ENCODE measurements around the gene RPL36AL. TPM values are rescaled to one million over a fixed set of nuclear protein-coding genes. Genes with fewer than 3 reads are reported as not detected.
A peak's percentile ranks its signal among the peaks of the same experiment; 100 is the strongest.

RPL36AL gene
- 129 TPM for total RNA-seq

DNA sequence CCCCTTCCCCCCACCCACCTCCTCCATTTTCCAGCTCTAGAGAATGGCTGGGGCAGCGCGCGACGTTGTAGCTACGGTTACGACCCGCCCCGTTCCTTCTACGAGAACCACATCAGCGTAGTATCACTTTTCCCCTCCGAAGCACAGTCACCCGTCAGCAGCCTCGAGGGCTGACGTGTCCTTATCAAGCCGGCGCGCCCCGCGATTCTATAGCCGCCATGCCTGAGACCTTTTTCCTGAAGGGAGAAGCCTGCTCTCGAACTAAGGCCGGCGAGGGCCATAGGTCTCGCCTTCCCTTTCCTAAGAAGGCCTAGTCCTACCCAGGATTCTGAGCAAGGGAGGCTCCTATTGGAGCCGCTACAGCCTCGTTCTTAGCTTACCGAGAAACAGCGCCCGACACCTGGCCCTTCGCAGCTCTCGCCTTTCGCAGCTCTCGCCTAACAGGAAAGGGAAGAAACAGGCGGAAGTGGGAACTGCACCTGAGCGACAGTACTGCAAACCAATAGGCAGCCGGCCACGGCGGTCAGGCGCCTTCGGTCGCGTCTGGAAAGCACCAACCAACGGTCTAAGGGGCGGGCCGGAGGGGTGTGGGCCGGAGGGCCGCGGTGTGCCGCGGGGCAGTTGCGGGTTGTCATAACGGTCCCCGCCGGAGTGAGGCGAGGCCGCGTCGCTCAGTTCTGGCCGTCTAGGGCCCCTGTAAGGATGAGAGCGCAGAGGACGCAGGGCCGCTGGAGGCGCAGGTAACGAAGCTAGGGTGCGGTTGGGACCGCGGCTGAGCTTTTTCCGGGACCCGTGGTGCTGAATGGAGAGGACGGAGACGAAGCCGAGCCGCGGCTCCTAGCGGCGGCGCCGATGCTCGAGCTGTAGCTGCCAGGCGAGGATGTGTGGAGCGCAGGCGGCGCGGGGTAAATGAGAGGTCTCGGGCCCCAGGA lies at the start of gene RPL36AL, which contains the start of gene MGAT2:
Gene RPL36AL, minus strand, starts transcription at position 445 of the 932 bp plus-strand sequence. CDS start 1,522 bp downstream, outside the sequence.
Gene MGAT2, plus strand, starts transcription at position 618 of the 932 bp plus-strand sequence. CDS start 470 bp downstream, outside the sequence.
- peak; percentile 98 for ATAC-seq

DNA sequence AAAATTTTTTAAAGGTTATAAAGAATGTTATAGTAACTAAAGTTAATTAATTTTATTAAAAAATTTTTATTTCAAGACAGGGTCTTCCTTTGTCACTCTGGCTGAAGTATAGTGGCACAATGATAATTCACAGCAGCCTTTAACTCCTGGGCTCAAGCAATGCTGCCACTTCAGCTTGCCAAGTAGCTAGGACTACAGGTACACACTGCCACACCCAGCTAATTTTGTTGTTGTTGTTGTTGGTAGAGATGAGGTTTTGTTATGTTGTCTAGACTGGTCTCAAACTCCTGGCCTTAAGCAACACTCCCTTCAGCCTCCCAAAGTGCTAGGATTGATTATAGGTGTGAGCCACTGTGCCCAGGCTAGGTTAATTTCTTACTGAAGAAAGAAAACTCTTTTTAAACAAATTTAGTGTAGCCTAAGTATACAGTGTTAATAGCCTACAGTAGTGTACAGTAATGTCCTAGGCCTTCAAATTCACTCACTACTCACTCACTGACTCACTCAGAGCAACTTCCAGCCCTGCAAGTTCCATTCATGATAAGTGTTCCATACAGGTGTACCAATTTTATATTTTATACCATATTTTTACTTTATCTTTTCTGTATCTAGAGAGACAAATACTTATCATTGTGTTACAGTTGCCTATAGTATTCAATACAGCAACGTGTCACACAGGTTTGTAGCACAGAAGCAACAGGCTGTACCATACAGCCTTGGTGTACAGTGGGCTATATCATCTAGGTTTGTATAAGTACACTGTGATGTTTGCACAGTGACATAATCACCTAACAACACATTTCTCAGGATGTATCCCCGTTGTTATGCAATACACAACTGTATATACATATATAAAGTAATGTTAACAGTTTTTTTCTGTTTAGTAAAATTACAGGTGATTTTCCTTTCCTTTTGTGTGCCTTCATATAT lies 39.4 kb upstream of the RPL36AL start:
- ATAC-seq, result peak; percentile 63

DNA sequence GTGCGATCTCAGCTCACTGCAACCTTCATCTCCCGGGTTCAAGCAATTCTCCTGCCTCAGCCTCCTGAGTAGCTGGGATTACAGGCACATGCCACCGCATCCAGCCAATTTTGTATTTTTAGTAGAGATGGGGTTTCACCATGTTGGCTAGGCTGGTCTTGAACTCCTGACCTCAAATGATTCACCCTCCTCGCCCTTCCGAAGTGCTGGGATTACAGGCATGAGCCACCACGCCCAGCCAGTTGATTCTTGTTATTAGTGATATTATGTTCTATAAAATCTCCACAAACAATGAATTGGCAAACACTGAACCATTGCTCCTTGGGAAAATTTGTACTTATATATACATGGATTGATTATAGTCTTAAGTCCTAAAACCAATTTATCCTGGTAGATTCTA lies 37.1 kb upstream of the RPL36AL start:
- peak; percentile 70 for ATAC-seq

DNA sequence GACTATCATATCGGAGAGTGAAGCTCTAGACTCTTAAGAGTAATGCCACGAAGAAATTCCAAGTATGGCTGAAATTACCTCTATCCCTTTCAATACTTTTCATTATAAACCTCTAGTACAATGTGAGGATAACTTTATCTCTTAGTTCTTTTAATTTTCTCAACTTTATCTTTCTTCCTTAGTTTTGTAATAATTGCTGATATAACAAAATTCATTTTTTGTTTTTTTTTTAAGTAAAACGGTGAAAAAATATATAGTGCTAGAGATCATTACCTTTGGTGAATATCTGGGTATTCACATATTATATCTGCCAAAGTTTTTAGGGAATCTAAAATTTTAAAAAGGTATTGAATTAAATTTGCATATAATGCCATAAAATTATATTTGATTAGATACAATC lies 34.1 kb upstream of the RPL36AL start:
- no peak for ATAC-seq

DNA sequence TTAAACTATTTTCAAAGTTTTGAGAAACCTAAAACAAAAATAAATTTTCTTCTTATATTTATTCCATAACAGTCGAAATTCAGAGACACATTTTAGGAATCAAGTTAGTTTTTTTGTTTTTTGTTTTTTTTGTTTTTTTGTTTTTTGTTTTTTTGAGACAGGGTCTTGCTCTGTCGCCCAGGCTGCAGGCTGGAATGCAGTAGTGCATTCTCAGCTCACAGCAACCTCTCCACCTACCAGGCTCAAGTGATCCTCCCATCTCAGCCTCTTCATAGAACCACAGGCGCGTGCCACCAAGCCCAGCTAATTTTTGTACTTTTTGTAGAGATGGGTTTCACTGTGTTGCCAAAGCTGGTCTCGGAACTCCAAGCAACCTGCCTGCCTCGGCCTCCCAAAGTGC lies 33.1 kb upstream of the RPL36AL start:
- no peak for ATAC-seq

DNA sequence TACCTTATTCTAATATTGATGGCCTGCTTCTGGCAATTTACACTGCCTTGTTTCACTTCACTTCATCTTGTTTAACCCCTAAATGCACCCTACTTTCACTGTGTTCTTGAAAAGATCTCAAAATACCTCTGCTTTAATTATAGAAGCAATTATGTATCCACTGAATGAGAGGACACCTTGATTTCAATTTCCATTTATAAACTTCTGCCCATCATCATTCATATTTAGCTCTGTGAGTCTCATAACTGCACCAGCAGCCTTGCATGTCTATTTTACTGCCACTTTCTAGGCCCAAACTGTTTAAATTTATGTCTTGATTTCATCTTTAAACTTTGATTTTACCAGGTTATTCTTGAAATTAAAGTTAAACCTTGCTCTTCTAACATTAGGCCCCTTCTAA lies 21.7 kb upstream of the RPL36AL start:
- no peak for ATAC-seq

DNA sequence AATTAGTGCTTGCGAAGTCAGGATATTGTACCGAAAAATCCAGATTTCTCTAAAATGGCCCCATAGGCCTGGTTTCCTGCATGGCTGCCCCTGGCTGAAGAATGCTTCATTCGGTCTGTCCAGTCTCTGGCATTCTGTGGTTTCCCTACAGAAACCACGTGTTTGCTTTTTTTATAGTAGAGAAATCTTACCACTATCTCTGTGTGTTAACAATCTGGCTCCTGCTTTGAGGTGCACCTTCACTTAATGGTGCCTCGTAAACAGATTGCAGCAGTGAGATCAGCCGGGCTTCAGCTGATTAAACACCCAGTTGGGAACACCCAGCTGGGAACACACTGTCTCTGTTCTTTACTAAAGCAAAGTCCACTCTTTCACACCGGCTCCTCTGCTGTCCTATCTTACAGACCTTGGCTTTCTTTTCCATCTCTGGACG lies 21.3 kb upstream of the RPL36AL start:
- ATAC-seq, result no peak

DNA sequence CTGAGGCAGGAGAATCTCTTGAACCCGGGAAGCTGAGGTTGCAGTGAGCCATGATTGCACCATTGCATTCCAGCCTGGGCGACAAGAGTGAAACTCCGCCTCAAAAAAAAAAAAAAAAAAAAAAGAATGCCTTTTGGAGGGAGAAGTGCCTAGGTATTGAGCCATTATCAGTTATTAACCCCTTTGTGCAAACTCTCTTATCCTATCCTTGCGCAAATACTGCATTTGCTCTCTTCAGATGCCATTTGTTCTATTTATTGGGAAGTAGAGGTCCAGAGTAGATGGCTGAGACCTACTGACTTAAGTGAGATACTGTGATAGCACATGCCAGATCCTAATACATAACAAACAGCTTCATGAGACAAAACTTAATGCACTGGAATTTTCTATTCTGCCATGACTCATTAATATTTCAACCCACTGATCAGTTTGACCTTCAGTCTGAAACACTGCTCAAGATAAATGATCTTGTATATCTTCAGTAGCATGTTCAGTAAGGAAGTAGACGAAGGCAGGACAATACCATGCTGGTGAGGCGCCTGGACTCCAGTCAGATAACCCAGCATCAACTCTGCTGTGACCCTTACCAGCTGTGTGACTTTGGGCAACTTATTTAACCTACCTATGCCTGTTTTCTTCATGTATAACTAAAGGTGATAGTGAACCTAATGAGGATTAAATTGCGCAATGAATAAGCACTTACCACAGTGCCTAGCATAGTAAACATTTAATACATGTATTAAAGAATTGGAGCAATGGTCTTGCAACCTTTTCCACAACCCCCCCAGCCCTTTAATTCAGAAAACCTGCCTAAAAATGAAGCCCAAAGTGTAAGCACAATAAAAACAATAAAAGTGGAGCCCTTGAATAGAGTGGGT lies 20.4 kb upstream of the RPL36AL start:
- no peak for ATAC-seq

DNA sequence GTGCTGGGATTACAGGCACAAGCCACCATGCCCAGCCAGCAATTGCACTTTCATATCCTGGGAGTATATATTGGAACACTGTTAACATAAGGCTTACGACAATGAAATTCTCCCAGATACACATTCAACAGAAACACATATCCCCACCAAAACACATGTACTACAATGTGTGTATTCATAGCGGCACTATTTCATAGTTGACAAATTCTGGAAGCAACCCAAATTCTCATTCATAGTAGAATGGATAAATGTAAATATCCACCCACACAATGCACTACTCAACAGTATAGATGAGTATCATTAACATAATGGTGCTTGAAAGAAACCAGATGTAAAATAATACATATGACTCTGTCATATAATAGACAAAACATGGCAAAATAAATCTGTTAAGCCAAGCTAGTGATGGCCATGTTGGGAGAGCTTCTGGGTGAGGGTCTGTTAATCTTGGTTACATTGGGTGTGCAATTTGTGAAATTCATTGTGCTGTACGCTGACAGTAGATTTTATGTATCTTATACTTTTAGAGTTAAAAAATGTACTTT lies 17.2 kb upstream of the RPL36AL start:
- no peak for ATAC-seq

DNA sequence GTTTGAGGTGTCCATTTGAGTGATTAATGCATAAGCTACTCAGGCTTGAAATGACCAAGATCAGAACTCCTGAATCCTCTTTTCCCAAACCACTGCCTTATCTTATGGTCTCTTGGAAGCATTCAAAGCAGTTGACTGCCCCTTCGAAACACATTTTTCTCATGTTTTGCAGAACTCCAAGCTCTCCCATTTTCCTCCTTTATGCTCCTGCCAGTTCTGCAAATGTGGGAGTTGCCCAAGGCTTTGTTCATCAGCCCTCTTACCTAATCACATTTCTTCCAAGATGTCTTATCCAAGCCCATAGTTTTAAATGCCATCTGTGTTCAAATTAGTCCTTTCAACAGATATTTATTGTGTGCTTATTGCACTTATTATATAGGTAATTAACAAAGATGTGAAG lies 16.4 kb upstream of the RPL36AL start:
- no peak for ATAC-seq

DNA sequence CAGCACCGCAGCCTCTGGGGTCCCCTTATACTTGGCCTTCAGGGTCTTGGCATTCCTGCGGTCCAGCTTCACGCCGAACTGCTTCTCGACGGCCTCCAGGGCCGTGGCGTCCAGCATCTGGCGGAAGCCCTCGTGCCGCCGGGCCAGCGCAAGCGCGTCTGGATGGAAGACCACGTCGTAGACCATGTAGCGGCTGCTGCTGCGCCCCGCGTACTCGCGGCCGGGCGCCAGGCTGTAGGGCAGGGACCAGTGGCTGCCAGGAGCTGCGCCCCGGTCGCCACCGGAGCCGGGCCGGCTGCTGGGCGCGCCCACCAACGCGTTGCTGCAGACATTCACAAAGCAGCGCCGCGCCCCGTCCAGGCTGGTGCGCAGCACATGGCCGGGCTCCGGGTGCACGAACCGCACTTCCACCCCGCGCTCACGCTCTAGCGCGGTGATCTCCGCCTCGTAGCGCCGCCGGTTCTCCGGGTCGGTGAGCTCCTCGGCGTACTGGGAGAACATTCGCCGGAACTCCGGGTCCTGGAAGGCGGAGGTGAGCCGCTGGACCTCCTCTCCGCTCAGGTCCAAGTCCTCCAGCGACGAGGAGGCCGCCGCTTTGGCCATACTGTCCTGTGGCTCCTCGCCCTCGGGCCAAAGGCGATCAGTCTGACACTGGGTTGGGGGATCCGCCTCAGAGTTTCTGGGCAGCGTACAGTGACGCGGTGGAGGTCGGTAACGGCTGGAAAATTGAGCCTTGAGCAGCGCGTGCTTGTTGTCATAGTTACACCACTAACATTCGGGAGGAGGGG lies 14.3 kb upstream of the RPL36AL start, which contains the start of gene DNAAF2:
Gene DNAAF2, minus strand, starts transcription at position 698 of the 788 bp plus-strand sequence. Its CDS starts 95 bp downstream, at position 603.
- peak; percentile 74 for ATAC-seq

DNA sequence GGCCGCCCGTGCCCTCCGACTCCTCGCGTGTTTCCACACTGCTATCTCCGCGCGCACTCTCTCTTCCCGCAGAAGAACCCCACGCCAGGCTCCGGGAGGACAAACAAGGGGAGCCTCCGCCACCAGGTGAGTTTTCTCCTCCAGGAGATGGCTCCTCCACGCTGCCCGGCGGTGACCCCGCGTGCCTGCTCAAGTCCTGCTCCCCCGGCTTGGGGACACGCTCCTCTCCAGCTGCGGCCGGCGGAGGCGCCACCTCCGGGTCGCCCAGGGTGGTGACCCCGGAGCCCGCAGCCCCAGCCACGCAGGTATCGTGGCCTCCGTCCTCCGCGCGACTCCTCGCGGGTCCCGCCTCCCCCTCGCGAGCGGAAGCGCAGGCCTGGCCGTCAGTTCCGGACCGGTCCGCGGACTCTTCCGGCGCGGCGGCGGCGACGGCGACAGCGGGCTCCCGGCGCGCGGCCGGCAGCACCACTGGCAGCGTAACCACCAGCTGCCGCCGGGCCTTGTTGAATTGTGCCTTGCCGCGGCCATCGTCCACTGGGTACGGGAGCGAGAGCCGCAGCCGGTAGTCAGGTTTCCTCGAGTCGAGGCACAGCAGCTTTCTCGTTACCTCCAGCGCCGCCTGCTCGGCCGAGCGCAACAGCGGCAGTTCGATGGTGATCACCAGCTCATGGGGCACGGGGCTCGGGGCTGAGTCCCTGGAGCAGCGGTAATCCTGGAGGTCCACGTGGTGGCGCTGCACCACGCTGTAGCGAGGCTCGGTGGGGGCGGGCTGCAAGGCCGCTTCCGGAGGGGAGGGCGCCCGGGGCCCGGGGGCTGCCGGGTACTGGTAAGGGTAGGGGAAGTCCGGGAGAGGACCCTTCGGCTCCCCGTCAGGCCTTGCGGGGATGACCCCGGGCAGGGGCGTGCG lies 13.5 kb upstream of the RPL36AL start:
- peak; percentile 96 for ATAC-seq

DNA sequence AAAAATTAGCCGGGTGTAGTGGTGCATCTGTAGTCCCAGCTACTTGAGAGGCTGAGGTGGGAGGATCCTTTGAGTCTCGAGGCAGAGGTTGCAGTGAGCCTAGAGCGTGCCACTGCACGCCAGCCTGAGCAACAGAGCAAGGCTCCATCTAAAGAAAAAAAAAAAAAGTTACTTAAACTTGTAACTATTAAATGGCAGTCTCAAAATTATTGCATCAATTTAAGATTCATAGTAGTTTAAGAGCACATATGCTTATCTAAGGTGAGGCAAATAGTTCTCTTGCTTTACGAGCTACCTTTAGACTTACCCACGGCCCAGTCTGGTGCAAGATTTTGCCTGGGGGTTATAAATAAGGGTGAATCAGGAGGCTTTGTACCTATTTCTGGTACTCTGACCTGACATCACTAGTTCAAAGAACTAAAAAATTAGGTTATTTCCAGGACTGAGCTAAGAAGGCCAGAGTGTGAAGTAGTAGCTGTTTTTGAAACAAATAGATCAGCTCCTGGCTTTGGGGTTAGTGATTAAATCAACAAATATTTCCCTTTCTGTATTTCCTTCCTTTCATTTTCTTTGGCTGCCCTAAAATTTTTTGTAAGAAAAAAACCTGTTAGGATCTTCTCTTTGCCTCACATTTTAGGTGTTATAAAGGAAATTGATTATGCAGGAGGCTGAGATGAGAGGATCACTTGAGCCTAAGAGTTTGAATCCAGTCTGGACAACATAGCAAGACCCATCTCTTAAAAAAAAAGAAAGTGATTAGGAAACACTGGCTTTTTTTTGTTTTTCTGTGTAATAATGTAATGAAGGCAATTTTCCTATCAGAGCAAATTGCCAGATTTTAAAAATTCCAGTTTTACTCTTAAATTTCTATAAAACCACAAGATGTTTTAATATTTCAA lies 3.8 kb upstream of the RPL36AL start:
- no peak for ATAC-seq

DNA sequence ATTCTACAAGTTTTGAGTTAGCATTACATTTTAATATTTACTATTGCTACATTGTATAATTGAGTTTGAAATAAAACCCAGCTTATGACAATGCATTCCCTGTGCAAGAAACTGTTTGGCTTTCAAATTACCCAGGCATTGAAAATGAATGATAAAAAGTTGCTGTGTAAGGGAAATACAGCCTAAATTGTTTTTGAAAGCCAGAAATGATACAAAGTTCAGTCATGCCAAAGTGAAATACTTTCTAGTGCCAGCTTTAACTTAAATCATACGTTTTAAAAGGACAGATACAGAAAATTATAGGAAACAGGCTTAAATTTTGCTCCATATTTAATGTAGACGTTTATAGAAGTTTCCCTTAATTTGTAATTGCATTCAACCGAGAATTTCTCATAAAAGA lies 3.0 kb upstream of the RPL36AL start:
- no peak for ATAC-seq

DNA sequence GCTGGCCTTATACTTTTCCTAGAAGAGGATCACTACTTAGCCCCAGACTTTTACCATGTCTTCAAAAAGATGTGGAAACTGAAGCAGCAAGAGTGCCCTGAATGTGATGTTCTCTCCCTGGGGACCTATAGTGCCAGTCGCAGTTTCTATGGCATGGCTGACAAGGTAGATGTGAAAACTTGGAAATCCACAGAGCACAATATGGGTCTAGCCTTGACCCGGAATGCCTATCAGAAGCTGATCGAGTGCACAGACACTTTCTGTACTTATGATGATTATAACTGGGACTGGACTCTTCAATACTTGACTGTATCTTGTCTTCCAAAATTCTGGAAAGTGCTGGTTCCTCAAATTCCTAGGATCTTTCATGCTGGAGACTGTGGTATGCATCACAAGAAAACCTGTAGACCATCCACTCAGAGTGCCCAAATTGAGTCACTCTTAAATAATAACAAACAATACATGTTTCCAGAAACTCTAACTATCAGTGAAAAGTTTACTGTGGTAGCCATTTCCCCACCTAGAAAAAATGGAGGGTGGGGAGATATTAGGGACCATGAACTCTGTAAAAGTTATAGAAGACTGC lies 1.7 kb upstream of the RPL36AL start:
- no peak for ATAC-seq

DNA sequence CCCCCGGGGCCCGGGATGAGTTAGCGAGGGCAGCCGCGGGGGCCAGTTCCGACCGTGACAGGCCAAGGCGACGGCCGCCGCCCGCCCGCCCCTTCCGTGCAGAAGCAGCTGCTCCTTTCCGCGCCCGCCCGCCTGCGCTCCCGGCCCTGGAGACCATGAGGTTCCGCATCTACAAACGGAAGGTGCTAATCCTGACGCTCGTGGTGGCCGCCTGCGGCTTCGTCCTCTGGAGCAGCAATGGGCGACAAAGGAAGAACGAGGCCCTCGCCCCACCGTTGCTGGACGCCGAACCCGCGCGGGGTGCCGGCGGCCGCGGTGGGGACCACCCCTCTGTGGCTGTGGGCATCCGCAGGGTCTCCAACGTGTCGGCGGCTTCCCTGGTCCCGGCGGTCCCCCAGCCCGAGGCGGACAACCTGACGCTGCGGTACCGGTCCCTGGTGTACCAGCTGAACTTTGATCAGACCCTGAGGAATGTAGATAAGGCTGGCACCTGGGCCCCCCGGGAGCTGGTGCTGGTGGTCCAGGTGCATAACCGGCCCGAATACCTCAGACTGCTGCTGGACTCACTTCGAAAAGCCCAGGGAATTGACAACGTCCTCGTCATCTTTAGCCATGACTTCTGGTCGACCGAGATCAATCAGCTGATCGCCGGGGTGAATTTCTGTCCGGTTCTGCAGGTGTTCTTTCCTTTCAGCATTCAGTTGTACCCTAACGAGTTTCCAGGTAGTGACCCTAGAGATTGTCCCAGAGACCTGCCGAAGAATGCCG lies 872 bp upstream of the RPL36AL start:
- peak; percentile 56 for ATAC-seq

DNA sequence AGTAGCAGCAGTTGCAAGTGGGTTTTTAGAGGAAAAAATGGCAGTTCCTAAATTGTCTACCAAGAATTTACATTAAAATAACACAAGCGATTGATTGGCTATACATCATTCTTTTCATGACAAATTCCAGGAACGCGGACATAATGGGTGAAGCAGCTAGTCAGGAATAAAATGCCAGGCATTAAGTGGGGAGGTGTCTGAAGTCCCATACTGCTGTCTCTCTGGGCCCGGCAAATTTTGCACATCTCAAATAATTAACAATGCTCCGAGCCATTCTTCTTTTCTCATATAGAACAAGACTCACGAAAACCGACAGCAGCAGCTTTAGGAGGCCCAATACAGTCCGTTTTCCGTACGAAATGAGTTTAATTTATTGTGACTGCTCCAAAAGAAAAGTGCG lies 696 bp downstream of the RPL36AL start:
- ATAC-seq, result no peak

Data from esophagus mucosa (tissue), 1 donor.